Ramos (cell line): ENCODE measurements around the gene MTAP.

Experiments used
- in situ Hi-C: fragments of 300-500 bp; cut with MboI; formaldehyde crosslinking; loops from one replicate; pipeline ENCODE4 v1.14.3; 2022; ENCODE audit warnings: low sequenced_read_pairs; ENCODE audit not compliant: unreplicated experiment

MTAP gene

DNA sequence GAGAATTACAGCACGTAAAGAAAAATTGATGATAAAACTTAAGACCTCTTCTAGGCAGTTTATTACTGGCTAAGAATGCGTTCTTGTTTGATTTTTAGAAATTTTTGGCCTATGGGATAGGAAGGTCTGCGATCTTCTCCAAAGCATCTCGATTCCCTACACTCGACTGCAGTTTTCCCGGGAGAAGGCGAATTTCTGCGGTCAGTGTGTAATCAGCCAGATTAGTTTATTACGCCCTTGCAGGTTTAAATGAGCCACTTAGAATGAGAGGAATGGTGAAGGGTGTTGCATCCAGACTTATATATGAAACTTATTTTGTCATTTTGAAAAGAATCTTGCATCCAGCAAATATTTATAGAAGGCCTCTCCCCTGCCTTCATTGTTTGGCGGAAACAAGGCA lies 1.2 kb downstream of the MTAP start:
- in situ Hi-C loops, result loop anchor here (25.0 kb wide), 1 partner anchor 659 kb away; no protein-coding TSS in a partner anchor

DNA sequence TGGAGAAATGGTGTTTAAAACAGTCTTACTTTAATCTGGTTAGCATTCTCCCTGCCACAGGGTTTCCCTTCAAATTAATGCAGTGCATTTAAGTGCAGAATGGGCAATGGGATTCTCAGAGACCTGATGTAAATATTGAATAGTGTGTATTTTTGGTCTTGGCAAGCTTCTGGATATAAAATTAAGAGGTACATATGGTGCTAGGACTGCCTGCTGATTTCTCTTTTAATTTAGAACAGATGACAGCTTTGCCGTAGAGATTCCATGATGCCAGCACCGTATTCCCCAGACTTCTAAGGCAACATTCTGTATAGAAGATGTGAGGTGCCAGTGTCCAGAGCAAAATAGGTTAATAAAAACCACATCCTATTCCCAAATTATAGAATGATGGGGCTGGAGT lies 1.9 kb downstream of the MTAP start:
- in situ Hi-C loops, result loop anchor here (25.0 kb wide), 1 partner anchor 658 kb away; no protein-coding TSS in a partner anchor

DNA sequence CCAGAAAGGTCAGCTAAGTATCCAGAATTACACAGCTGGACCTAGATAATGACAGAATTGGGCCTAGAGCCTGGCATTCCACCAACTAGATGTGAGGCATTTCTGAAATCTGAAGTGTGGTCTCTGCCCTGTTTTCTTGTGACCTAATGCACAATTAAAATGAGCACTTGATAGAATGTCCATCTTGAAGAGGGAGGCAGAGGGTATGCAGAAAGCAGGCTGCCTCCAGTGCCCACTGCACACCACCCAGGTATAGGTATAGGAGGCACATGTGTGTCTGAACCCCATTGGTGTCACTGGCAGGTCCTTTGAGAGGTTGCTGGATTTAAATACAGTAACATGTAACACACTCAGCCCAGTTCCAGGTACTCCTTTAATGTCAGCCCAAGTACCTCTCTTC lies 2.4 kb downstream of the MTAP start:
- in situ Hi-C loops, result loop anchor here (25.0 kb wide), 1 partner anchor 658 kb away; no protein-coding TSS in a partner anchor

DNA sequence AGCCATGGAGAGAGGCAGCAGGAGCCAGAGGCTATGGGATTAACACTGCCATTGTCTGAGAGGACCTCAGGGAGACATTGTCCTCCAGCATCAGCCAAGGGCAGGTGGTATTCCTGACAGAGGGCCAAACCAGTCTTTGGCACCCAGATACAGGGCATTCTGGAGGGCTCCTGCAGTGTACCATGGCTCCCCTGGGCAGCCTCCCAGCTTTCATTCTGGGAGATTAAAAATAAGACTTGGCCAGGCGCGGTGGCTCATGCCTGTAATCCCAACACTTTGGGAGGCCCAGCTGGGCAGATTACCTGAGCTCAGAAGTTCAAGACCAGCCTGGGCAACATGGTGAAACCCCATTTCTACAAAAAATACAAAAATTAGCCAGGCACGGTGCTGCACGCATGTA lies 4.2 kb downstream of the MTAP start:
- in situ Hi-C loops, result loop anchor here (25.0 kb wide), 1 partner anchor 656 kb away; no protein-coding TSS in a partner anchor

DNA sequence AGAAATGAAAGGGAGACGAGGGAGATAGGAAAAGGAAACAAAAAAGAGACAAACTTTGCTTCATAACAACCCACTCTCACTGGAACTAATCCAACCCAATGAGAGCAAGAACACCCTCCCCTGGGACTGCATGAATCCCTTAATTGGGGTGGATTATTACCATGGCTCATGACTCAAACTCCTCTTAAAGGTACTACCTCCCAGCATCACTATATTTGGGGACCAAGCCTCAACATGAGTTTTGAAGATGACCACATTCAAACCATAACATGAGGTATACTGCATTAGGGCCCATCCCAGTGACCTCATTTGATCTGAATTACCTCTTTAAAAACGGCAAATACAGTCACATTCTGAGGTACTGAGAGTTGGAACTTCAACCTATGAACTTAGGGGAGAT lies 8.0 kb downstream of the MTAP start:
- in situ Hi-C loops, result loop anchor here (10.0 to 25.0 kb wide), 4 partner anchors 194 to 652 kb away; partner anchors contain the start of gene CDKN2B

DNA sequence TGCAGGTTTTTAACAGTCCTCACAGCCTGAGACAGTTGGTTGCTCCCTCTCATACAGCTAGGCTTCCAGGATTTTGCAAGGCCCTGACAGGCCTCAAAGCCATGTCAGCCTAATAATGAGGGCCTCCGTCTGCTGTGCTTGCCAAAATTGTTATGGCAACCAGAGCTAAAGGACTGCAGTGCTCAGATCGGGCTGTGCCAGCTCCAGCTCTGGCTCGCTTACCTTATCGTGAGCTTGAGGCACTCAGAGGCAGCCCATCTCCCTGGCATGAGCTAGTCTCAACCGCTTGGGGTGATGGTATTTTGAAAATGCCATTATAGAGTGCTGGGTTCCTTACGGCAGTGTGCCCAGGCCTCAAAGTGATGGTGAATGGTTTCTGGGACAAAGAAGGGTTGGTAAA lies 8.4 kb downstream of the MTAP start:
- in situ Hi-C loops, result loop anchor here (10.0 to 25.0 kb wide), 4 partner anchors 194 to 651 kb away; partner anchors contain the start of gene CDKN2B

DNA sequence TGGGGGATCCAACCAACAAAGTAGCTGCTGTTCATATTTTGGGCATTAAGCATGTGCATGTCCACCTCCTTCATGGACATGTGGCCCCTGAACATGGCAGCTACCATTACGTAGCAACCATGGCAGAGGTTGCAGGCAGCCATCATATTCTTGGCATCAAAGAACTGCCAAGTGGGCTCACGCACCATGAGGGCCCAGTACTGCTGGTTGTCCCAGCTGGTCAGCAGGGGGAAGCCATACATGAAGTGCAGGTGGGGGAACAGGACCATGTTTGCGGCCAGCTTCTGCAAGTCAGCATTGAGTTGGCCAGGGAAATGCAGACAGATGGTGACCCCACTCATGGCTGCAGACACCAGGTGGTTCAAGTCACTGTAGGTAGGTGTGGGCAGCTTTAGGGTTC lies 9.5 kb downstream of the MTAP start:
- in situ Hi-C loops, result loop anchor here (10.0 to 25.0 kb wide), 4 partner anchors 193 to 650 kb away; partner anchors contain the start of gene CDKN2B

DNA sequence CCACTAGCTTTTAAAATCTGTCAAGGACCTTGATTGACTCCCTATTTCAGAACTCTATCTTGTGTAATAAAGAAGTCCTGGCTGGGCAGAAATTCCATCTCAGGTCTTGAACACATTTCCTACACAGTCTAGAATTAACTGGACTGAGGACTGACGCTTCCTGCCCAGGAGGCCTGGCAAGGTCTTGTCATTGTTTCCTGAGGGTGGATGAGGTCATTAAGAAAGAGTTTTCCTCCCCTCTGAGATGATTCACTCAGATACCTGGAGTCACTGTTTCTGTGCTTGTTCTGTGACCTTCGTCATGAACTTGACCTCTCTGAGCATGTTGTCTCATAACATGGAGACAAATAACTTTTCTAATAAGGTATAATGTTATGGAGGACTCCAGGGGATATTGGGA lies 10.0 kb downstream of the MTAP start:
- in situ Hi-C loops, result loop anchor here (10.0 to 25.0 kb wide), 4 partner anchors 192 to 650 kb away; partner anchors contain the start of gene CDKN2B

DNA sequence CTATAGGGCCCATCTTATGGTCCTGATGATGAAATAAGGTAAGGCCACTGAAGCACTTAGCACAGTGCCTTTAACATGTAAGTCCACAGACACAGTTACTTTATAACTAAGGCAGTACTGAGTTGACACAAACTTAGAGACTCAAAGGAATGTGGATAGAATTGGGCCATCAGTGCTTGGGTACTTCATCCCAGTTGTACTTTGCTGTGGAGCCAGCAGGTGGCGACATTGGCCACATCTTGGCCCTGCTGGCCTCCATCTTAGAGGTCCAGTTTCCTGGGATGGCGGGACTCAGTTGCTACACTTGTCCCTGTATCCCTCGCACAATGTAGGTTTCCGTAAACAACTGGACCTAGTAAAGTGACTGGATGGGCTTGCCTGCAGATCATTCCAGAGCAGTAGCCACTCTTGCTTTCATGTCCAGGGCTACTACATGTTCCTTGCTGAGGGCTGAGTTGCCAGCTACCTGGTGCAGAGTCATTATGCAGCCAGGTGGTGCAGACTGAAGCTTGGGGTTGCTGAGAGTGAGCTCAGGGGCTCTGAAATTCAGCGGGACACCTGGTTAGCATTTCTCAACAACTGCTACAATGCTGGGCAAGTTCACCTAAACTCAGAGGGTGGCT lies 10.6 kb downstream of the MTAP start:
- in situ Hi-C loops, result loop anchor here (10.0 to 25.0 kb wide), 4 partner anchors 192 to 649 kb away; partner anchors contain the start of gene CDKN2B

DNA sequence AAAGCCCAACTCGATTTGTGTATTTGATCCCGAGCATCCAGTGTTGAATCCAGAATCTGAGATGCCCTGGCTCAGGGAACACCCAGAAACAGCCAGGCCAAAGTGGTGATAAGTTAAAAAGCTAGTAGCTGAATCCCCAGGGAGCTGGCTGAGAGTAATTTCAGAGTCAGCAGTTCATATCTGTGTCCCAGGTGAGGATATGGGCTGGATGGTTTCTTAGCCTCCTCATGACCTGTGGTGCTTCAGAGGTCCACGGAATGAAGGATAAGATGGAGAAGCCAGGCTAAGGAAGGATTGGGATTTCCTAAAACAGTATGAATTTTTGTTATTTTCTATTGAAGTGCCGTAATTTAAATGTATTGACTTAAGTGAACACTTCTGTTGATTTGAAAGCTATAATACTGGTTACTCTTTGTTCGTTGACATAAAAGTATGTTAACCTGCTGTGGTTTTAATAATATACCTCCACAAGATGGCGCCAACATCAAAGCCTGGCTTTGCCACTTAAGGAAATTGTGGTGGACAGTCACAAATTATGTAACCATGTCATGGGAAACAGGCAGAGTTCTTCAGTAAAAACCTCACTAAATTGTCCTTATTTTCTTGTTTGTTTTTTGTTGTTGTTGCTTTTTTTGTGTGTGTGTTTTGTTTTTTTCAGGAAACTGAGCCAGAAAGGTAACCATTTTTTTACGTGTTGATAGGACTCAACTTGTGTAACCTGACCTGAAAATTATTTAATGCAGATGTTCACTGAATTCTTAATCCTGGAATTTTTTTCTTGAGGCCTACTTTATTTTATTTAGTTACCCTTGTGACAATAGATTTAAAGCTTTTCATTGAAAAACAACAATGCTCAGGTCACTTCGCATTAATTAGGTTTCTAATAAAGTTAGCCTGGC lies 11.4 kb downstream of the MTAP start:
- in situ Hi-C loops, result loop anchor here (10.0 to 25.0 kb wide), 4 partner anchors 191 to 648 kb away; partner anchors contain the start of gene CDKN2B

DNA sequence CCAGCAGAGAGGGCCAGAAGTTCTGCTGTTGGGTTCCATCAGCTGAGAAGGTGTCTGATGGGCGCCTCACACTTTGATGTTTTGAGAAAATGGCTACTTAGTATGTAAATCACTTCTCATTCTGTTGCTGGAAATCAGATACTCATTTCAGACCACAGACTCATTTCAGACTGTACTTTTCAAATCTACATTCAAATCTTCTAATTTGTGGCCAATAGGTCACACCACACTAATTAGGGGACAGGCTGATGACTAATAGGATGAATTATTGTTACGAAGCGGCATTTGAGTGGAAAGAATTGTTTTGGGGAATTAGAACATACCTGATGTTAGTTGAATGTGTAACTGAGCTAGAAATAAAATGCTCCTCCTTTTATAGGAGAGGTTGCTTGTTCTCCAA lies 13.2 kb downstream of the MTAP start:
- in situ Hi-C loops, result loop anchor here (10.0 to 25.0 kb wide), 4 partner anchors 189 to 647 kb away; partner anchors contain the start of gene CDKN2B

DNA sequence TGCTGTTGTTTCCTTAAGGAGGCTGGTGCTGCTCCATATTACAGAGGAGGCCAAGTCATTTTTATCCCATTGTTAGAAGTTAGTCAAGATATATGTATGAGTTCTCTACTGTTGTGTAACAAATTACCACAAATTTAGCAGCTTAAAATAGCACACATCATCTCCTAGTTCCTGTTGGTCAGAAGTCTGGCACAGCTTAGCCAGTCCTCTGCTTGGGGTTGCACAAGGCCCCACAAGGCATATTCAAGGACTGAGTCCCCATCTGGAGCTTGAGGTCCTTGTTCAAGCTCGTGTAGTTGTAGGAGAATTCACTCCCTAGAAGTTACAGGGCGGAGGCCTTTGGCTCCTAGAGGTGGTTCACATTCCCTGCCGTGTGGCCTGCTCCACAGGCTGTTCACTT lies 14.7 kb downstream of the MTAP start:
- in situ Hi-C loops, result loop anchor here (10.0 to 25.0 kb wide), 4 partner anchors 188 to 645 kb away; partner anchors contain the start of gene CDKN2B

DNA sequence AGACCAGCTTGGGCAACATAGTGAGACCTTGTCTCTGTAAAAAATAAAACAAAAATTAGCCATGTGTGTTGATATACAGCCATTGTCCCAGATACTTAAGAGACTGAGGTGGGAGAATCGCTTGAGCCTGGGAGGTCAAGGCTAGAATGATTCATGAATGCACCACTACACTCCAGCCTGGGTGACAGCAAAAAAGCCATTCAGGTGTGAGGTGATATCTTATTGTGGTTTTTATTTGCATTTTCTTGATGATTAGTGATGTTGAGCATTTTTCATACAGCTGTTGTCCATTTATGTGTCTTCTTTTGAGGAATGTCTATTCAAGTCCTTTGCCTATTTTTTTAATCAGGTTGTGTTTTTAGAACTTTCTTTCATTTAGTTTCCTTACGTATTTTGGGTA lies 23.2 kb downstream of the MTAP start:
- in situ Hi-C loops, result no loop called here

DNA sequence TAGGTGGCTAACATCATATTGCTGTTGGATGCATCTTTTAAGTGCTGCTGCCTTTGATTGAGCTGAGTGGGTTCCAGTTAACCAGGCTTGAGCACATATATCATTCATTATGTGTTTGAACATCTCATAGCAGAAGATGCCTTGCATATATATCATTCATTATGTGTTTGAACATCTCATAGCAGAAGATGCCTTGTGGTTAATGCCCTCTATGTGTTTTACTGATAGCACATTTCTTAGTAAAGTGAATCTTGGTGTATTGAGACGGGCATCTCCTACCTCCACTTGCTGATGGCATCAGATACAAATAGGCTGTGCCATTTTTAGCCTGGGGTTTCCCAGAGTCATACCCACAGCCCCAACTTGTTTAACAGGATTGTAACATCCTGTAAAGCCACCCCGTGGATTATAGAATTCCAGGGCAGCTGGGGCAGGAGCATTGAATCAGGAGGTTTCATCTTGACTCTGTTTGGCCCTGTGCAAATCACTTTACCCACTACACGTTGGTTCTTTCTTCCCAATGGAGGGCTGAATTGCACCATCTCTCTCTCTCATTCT lies 26.5 kb downstream of the MTAP start:
- in situ Hi-C loops, result no loop called here

DNA sequence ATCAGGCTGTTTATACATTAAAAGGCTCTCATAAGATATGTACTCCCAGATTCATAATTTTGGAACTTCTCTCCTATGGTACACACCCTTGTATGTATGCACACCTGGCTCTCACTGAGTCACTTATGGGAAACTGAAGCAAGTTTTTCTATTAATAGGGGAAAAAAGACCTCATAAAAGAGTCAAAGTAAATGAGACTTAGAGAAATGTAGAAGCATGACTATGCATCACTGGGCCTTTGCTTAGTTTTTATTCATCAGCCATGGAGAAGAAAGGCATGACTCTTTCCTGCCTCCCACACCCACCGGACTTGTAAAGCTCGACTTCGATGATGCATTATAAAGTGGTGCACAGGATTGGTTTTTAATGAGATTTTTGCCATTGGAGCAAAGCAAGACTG lies 28.2 kb downstream of the MTAP start:
- in situ Hi-C loops, result no loop called here

DNA sequence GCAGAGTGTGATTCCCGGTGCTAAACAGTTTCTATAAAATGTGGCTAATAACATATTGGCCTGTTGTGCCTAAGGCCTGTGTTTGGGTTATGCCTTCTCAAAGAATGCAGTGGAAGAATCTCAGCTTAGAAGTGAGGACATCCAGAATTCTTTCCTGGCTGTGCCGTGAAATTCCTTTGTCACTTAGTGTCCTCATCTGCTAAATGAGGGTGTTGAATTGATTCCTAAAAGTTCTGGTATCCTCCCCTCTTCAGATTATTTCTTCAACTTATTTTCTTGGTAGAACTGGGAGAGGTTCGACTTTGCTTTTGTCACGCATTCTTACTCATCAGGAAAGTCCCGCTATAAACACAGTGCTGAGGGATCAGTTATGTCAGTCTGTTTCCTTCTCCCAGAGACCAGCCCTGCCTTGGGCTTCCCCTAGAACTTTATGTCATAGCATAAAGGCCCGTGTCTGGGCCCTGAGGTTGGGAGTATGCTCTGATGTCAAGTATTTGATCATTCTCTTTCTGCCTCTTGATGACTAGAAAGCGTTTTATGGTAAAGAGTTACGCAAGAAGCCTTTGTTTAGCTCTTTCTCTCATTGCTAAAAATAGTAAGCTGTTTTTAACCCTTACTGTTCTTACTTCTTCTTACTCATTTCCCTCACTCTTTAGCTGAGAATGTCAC lies 29.5 kb downstream of the MTAP start:
- in situ Hi-C loops, result no loop called here

DNA sequence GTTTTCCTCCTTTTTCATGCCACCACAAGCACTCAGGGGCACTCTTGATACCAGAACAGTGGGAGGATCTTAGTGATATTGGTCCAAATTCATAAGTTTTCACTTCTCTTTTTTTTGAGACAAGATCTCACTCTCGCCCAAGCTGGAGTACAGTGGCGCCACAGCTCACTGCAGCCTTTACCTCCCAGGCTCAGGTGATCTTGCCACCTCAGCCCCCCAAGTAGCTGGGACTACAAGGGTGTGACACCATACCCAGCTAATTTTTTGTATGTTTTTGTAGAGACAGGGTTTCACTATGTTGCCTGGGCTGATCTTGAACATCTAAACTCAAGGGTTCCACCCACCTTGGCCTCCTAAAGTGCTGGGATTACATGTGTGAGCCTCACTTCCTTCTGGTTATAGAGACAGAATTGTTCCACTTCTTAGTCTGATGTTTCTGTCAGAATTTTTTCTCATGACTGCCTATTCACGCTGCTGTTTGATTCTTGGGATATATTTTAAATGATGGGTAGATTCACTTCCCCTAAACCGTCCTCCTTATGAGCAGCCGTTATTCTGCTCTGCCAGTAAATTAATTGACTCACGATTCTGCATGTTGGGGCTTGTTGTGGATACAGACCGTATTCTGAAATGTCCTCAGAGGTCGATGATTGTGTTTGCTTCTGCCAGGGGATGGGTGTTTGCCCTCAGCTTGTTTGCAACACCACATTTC lies 30.8 kb downstream of the MTAP start:
- in situ Hi-C loops, result no loop called here

DNA sequence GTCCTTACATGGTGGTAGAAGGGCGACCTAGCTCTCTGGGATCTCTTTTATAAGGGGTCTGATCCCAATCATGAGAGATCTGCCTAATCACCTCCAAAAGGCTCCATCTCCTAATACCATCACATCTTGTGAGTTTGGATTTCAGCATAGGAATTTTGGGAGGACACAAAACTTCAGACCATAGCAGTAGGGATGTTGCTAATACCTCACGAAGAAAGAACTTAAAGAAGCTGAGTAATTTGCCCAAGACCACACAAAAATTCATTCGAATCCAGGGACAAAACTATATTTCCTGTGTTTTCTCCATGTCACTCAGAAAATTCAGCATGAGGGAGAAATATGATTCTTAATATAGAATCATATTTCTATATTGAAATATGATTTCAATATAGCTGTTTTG lies 32.7 kb downstream of the MTAP start:
- in situ Hi-C loops, result no loop called here

DNA sequence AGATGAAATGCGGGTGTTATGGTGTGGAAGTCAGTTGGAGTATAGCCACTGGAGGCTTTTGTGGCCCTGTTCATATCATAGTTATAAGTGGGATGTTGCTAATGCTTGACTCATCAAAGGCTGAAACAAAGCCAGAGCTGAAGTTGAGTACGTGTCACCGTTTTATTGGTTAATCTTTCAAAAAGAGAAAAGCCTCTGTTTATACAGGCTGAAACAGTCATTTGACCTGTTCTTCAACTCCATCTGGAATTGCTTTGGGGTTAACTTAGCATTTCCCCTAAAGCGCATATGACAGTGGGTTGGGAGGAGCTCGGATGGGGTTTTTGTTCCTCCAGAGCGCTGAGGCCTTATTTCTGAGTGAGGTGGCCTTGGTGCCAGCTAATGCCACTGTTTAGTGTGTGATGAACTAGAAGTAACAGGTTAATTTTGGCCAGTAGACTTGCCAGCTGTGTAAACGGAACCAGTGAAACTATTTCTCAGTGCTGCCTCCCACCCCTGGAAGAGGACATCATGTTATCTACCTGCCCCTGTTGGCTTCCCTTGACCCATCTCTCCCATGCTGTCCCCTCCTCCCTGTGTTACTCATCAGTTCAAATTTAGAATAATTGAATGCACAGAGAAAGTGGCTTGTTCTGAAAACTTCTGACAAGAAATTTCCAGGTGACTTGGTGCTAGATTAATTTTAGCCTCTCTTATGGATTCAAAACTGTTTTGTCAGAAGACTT lies 34.2 kb downstream of the MTAP start:
- in situ Hi-C loops, result no loop called here
